IMR-90 (cell line): ENCODE results near the gene TRMT10A. TPM values are rescaled to one million over a fixed set of nuclear protein-coding genes. Genes with fewer than 3 reads are reported as not detected.

Experiments used
- ATAC-seq: fragments of 200-7000 bp; cut with Tn5 transposase; 2 replicates; pipeline ENCODE4 v1.9.1; 2020; ENCODE audit warnings: low read depth, mild to moderate bottlenecking, moderate library complexity
- BruUV-seq: library from RNA; stranded (reverse); fragments of 400-500 nt; replicated peaks from 2 replicates; lab custom pipeline; 2021; lab: Mats Ljungman, UMichigan
- CTCF ChIA-PET: fragments of 300-600 bp; formaldehyde crosslinking; extraction: SDS; loops from one replicate; lab custom pipeline; 2021; ENCODE audit warnings: antibody characterized with exemption; lab: Yijun Ruan, JAX
- POLR2A ChIA-PET: fragments of 300-600 bp; sonication (Branson Sonifier 250); formaldehyde crosslinking; loops from one replicate; lab custom pipeline; 2022; ENCODE audit warnings: antibody characterized with exemption; ENCODE audit not compliant: unreplicated experiment; lab: Charles Lee
- DNase-seq: peaks from one replicate; pipeline ENCODE4 v3.0.0; 2013
- H2AFZ ChIP-seq: replicated peaks from 2 replicates; pipeline ENCODE3; 2013; ENCODE audit warnings: low read length, mild to moderate bottlenecking; ENCODE audit not compliant: poor library complexity
- H2AK5ac ChIP-seq: 2 replicates; pipeline ENCODE4 v1.6.1; 2013; ENCODE audit warnings: low read depth, low read length, inconsistent platforms
- H2AK9ac ChIP-seq: replicated peaks from 2 replicates; pipeline ENCODE3; 2013; ENCODE audit warnings: mild to moderate bottlenecking, low read depth, low read length, moderate library complexity; ENCODE audit not compliant: poor library complexity
- H2BK120ac ChIP-seq: 2 replicates; pipeline ENCODE4 v1.6.1; 2013; ENCODE audit warnings: low read depth, low read length, inconsistent platforms
- H2BK15ac ChIP-seq: 3 replicates; pipeline ENCODE4 v1.6.1; 2013; ENCODE audit warnings: low read depth, low read length, inconsistent platforms
- H2BK20ac ChIP-seq: 2 replicates; pipeline ENCODE4 v1.6.1; 2013; ENCODE audit warnings: low read depth, mild to moderate bottlenecking, inconsistent platforms, low read length, moderate library complexity
- H2BK5ac ChIP-seq: 2 replicates; pipeline ENCODE4 v1.6.1; 2013; ENCODE audit warnings: mild to moderate bottlenecking, low read depth, low read length, inconsistent platforms; ENCODE audit not compliant: poor library complexity, severe bottlenecking
- H3K14ac ChIP-seq: replicated peaks from 2 replicates; pipeline ENCODE4 v1.6.1; 2013; ENCODE audit warnings: low read depth, low read length, inconsistent platforms
- H3K18ac ChIP-seq: 2 replicates; pipeline ENCODE4 v1.6.1; 2013; ENCODE audit warnings: low read depth, low read length, control low read depth
- H3K23ac ChIP-seq: 2 replicates; pipeline ENCODE4 v1.6.1; 2013; ENCODE audit warnings: low read depth, low read length, inconsistent platforms
- H3K27ac ChIP-seq: 2 replicates; pipeline ENCODE4 v1.5.1; 2013; ENCODE audit warnings: mild to moderate bottlenecking, control low read depth, low read length; ENCODE audit not compliant: insufficient read depth
- H3K27me3 ChIP-seq: 2 replicates; pipeline ENCODE4 v1.6.1; 2013; ENCODE audit warnings: low read length; ENCODE audit not compliant: control insufficient read depth, insufficient read depth
- H3K36me3 ChIP-seq: 2 replicates; pipeline ENCODE4 v1.6.1; 2013; ENCODE audit warnings: low read length, mixed read lengths; ENCODE audit not compliant: control insufficient read depth, insufficient read depth
- H3K4ac ChIP-seq: 2 replicates; pipeline ENCODE4 v1.6.1; 2013; ENCODE audit warnings: low read depth, low read length, inconsistent platforms
- H3K4me1 ChIP-seq: 2 replicates; pipeline ENCODE4 v1.6.1; 2013; ENCODE audit warnings: low read length, mixed read lengths; ENCODE audit not compliant: control insufficient read depth, insufficient read depth
- H3K4me2 ChIP-seq: 2 replicates; pipeline ENCODE4 v1.6.1; 2013; ENCODE audit warnings: low read depth, mild to moderate bottlenecking, control low read depth, low read length, moderate library complexity
- H3K4me3 ChIP-seq: 2 replicates; pipeline ENCODE4 v1.5.1; 2013; ENCODE audit warnings: low read depth, mild to moderate bottlenecking, control low read depth, low read length, moderate library complexity; ENCODE audit not compliant: insufficient read depth
- H3K56ac ChIP-seq: 2 replicates; pipeline ENCODE4 v1.6.1; 2013; ENCODE audit warnings: low read length, inconsistent platforms; ENCODE audit not compliant: insufficient read depth; ENCODE audit errors: extremely low read depth
- H3K79me1 ChIP-seq, 2 experiments: 2 replicates each; pipeline ENCODE4 v1.6.1; 2013; ENCODE audit warnings: low read length in 2 of 2, inconsistent platforms in 1 of 2, low read depth in 1 of 2
- H3K9ac ChIP-seq: 2 replicates; pipeline ENCODE4 v1.6.1; 2013; ENCODE audit warnings: low read depth, low read length, control low read depth
- H3K9me1 ChIP-seq: 2 replicates; pipeline ENCODE4 v1.6.1; 2013; ENCODE audit warnings: low read length, inconsistent platforms; ENCODE audit not compliant: insufficient read depth
- H3K9me3 ChIP-seq: 2 replicates; pipeline ENCODE4 v1.6.1; 2013; ENCODE audit warnings: low read length; ENCODE audit not compliant: control insufficient read depth, insufficient read depth
- H4K20me1 ChIP-seq: 2 replicates; pipeline ENCODE4 v1.6.1; 2013; ENCODE audit warnings: low read length, inconsistent platforms; ENCODE audit not compliant: insufficient read depth
- H4K5ac ChIP-seq: 2 replicates; pipeline ENCODE4 v1.6.1; 2013; ENCODE audit warnings: mild to moderate bottlenecking, low read depth, low read length, control low read depth
- H4K8ac ChIP-seq, 2 experiments: 2 replicates each; pipeline ENCODE4 v1.6.1; 2013; ENCODE audit warnings: low read depth in 2 of 2, low read length in 2 of 2, control low read depth in 1 of 2, inconsistent platforms in 1 of 2
- H4K91ac ChIP-seq: 2 replicates; pipeline ENCODE4 v1.6.1; 2013; ENCODE audit warnings: low read depth, low read length, inconsistent platforms; ENCODE audit not compliant: insufficient read depth
- BHLHE40 ChIP-seq: fragments of 150-350 bp; IDR thresholded peaks from 2 replicates; pipeline ENCODE4 v1.6.1; 2016; ENCODE audit warnings: mild to moderate bottlenecking, low read depth, low read length
- CHD1 ChIP-seq: IDR thresholded peaks from 2 replicates; pipeline ENCODE4 v1.6.1; 2012; ENCODE audit warnings: low read depth, low read length, improper control_type of control experiment
- ELK1 ChIP-seq: fragments of 150-350 bp; IDR thresholded peaks from 2 replicates; pipeline ENCODE4 v1.6.1; 2016; ENCODE audit warnings: low read depth, mild to moderate bottlenecking, low read length, moderate library complexity, borderline replicate concordance
- MAFK ChIP-seq: IDR thresholded peaks from 2 replicates; pipeline ENCODE4 v1.6.1; 2012; ENCODE audit warnings: low read depth, low read length, improper control_type of control experiment
- MXI1 ChIP-seq: IDR thresholded peaks from 2 replicates; pipeline ENCODE4 v1.6.1; 2012; ENCODE audit warnings: low read depth, mild to moderate bottlenecking, low read length, moderate library complexity, borderline replicate concordance
- NFE2L2 ChIP-seq: fragments of 150-350 bp; IDR thresholded peaks from 2 replicates; pipeline ENCODE4 v1.6.1; 2016; ENCODE audit warnings: low read depth, mild to moderate bottlenecking, low read length
- RAD21 ChIP-seq: IDR thresholded peaks from 2 replicates; pipeline ENCODE4 v1.6.1; 2012; ENCODE audit warnings: low read length, improper control_type of control experiment
- RCOR1 ChIP-seq: IDR thresholded peaks from 2 replicates; pipeline ENCODE4 v1.6.1; 2012; ENCODE audit warnings: mild to moderate bottlenecking, low read length, improper control_type of control experiment; ENCODE audit not compliant: insufficient replicate concordance
- RFX5 ChIP-seq: IDR thresholded peaks from 2 replicates; pipeline ENCODE4 v1.8.0; 2012; ENCODE audit warnings: low read depth, mild to moderate bottlenecking, low read length, moderate library complexity
- SMC3 ChIP-seq: fragments of 150-350 bp; IDR thresholded peaks from 2 replicates; pipeline ENCODE4 v1.6.1; 2016; ENCODE audit warnings: low read depth, mild to moderate bottlenecking, antibody characterized with exemption, low read length, moderate library complexity
- USF2 ChIP-seq: fragments of 150-350 bp; IDR thresholded peaks from 2 replicates; pipeline ENCODE4 v1.6.1; 2017; ENCODE audit warnings: mild to moderate bottlenecking, antibody characterized with exemption, low read length, low read depth
- WGBS, 2 experiments: methylation state at CpG; one replicate each; pipeline versions ENCODE4 v1.1.5 to v1.1.7; 2013; ENCODE audit warnings: missing lambda C conversion rate in 2 of 2; ENCODE audit not compliant: insufficient read length in 1 of 2; ENCODE audit errors: extremely low coverage in 2 of 2; 5-methylcytosine and 5-hydroxymethylcytosine counted together
- dilution Hi-C: fragments of 300-500 bp; cut with HindIII; formaldehyde crosslinking; loops from one replicate; pipeline ENCODE4 v1.14.3; 2018; ENCODE audit warnings: low sequenced_read_pairs; ENCODE audit not compliant: unreplicated experiment
- in situ Hi-C: fragments of 300-500 bp; cut with MboI; formaldehyde crosslinking; loops from 3 replicates; pipeline ENCODE4 v1.14.3; 2019; ENCODE audit warnings: low sequenced_read_pairs, inconsistent platforms, mixed read lengths
- intact Hi-C: fragments of 100-400 bp; cut with micrococcal nuclease; formaldehyde crosslinking; loops from 2 replicates; pipeline ENCODE4 v1.10.0; 2022
- polyA plus RNA-seq, 3 experiments: library from polyadenylated mRNA; depleted of rRNA; stranded (reverse); fragments of >200 nt; gene quantifications; 2 replicates each; pipeline ENCODE4 v1.2.3, GENCODE V29; 2012; ENCODE audit warnings: low replicate concordance in 1 of 3
- total RNA-seq: library from RNA; depleted of rRNA; stranded (reverse); fragments of >200 nt; gene quantifications from 2 replicates; pipeline ENCODE4 v1.2.3, GENCODE V29; 2012
- TF ChIP-seq, protein P1 (sequence below): conservative IDR thresholded peaks from 2 replicates; pipeline ENCODE4 v1.5.1; 2012; ENCODE audit warnings: mild to moderate bottlenecking, low read depth, low read length, improper control_type of control experiment

TRMT10A gene
- total and polyA plus RNA-seq, 2 of the 4 experiments (the other 2 are of a cell fraction): 3.8 to 4.3 TPM

GRCh38 chr4:99574530-99575324, 10.9 kb upstream of the TRMT10A start, which contains the start of gene MTTP:
Gene MTTP, plus strand, starts transcription at chr4:99574824. Its CDS starts 86 bp downstream, at chr4:99574910.
- Histone ChIP-seq H2BK5ac (no peak within 1 kb of the TSS), H4K91ac (no peak within 1 kb of the TSS), H3K23ac (no peak within 1 kb of the TSS), H4K8ac (no peak within 1 kb of the TSS), H3K27me3 (peaks cover 3% of the 10 kb centered on the region; the same call in 1 of the 2 replicates), H2BK15ac (no peak within 1 kb of the TSS), H3K9me1 (no peaks in the 10 kb centered on the region), H2BK120ac (no peak within 1 kb of the TSS), H4K20me1 (no peaks in the 10 kb centered on the region), H3K4ac (no peak within 1 kb of the TSS), H3K4me1 (no peaks in the 10 kb centered on the region), H2AFZ (no peak within 1 kb of the TSS), H3K56ac (no peak within 1 kb of the TSS), H3K4me2 (no peak within 1 kb of the TSS), H3K9me3 (no peaks in the 10 kb centered on the region), H4K5ac (no peak within 1 kb of the TSS), H3K9ac (no peak within 1 kb of the TSS), H3K79me1 (no peaks in the 10 kb centered on the region), H3K4me3 (no peak within 1 kb of the TSS), H3K18ac (no peak within 1 kb of the TSS), H2AK5ac (no peak within 1 kb of the TSS), H3K14ac (no peak within 1 kb of the TSS), H3K36me3 (no peaks in the 10 kb centered on the region), H2BK20ac (no peak within 1 kb of the TSS), H2AK9ac (no peak within 1 kb of the TSS), H3K27ac (no peak within 1 kb of the TSS)
- ChIA-PET POLR2A (no interaction called here), CTCF (no interaction called here)
- no peak for DNase-seq
- no peak for ATAC-seq
- intact Hi-C loops: no loop called here
- TF ChIP-seq USF2 (no peak), MXI1 (no peak), SMC3 (no peak), RFX5 (no peak), ELK1 (no peak), BHLHE40 (no peak), RCOR1 (no peak), CHD1 (no peak), NFE2L2 (no peak), MAFK (no peak), RAD21 (no peak)
- TF ChIP-seq, protein P1, sequence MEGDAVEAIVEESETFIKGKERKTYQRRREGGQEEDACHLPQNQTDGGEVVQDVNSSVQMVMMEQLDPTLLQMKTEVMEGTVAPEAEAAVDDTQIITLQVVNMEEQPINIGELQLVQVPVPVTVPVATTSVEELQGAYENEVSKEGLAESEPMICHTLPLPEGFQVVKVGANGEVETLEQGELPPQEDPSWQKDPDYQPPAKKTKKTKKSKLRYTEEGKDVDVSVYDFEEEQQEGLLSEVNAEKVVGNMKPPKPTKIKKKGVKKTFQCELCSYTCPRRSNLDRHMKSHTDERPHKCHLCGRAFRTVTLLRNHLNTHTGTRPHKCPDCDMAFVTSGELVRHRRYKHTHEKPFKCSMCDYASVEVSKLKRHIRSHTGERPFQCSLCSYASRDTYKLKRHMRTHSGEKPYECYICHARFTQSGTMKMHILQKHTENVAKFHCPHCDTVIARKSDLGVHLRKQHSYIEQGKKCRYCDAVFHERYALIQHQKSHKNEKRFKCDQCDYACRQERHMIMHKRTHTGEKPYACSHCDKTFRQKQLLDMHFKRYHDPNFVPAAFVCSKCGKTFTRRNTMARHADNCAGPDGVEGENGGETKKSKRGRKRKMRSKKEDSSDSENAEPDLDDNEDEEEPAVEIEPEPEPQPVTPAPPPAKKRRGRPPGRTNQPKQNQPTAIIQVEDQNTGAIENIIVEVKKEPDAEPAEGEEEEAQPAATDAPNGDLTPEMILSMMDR: no peak
- dilution Hi-C loops: no loop called here
- in situ Hi-C loops: loop anchor here (25.0 kb wide), 1 partner anchor 488 kb away; no protein-coding TSS in a partner anchor
- WGBS, 2 experiments: no CpG with 5 or more reads among the region's 3 CpGs
- no TSS peak for BruUV-seq
